SKM-1 (cell line): ENCODE data around the gene IFT74.
"Not testable (repeated sequence)": the region's sequence is repeated elsewhere in the genome, so short reads cannot be mapped to it uniquely, and the experiment has no call there.

Experiments used
- DNase-seq: peaks from one replicate; lab custom pipeline; 2025; ENCODE audit not compliant: unreplicated experiment; lab: John Stamatoyannopoulos, UW

Gene IFT74

DNA sequence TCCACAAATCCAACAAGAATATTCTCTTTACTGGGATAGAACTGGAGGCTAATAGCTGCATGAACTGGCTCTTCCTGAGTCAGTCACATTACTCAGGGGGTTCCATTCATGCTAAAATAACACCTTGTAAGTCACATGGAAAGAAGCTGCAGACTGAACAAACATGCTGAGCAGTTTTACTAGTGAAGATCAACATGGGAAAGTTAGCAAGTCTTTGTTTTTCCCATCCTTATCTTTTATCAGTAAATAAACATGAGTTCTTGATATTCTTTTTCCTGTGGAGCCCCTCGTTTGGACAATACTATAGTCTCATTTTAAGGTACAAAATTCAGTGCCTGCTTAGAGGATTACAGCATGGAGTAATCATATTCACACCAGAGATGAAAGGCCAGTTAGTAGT lies 109.1 kb downstream of the IFT74 start:
- no peak for DNase-seq

DNA sequence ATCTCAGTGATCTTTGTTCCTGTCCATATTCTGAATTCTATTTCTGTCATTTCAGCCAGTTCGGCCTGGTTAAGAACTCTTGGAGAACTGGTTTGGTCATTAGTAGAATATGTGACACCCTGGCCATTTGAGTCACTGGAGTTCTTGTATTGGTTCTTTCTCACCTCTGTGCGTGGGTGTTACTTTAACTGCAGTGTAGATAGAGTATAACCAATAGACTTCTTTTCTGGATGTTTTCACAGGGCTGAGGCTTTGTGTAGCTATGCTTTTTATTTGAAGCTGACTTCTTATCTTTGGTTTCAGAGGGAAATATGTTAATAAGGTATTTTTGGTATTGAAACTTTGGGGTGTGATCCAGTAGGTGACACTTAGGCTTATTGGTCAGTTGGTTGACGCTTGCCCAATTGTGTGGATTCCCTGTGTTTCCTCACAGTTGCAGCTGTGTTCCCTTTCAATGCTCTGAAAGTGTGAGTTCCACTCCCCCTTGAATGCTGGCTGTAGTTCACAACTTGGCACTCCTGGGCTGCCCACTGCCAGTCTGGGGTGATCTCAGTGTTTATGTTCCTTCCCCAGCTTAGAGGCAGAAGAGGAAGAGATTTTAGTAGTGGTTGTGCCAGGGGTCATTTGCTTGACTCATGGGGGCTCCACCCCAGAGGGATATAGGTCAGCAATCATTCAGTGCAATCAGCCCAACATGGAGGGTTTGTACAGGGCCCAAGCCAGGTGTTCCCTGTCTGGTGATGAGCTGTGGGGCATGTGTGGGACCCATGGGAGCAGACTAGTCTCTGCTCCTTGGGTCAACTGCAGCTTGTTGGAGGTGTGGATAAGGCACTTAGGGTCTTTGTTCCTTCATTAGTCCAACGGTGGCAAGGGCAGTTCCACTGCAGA lies 117.9 kb downstream of the IFT74 start:
- DNase-seq: no peak

DNA sequence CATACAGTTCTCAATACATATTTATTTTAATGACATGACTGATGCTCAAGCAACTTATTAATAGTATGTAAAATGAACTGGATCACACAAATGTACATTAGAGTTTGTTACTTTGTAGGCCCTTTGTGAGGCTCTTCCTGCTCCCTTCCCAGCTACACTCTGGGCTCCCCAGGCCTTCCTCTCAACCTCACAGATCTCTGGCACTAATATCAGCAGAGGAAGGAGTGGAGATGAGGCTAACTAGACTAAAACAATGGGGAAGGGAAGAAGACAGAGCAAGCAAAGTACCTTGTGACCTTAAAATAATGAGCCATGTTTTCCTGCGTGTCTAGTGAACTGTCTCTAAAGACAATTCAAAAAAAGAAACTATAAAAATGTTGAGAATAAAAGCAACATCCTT lies 122.5 kb downstream of the IFT74 start:
- DNase-seq: no peak

DNA sequence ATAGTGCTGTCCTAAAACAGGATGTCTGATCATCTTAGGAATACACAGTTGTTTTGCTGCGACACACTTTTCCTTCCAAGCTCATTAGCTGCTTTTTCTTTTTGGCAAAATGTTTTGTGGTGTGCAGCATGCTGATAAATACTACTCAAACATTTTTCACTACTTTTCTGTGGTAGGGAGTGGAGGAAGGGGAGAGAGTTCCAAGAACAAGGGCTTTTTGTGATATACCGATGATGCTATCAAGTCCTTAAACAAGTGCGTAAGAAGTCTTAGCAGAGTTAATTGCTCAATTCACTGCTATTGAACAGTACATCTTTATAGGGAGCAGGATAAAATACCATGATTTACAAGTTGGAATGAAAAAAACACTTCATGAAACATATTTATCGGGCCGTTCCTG lies 129.2 kb downstream of the IFT74 start:
- DNase-seq: no peak

DNA sequence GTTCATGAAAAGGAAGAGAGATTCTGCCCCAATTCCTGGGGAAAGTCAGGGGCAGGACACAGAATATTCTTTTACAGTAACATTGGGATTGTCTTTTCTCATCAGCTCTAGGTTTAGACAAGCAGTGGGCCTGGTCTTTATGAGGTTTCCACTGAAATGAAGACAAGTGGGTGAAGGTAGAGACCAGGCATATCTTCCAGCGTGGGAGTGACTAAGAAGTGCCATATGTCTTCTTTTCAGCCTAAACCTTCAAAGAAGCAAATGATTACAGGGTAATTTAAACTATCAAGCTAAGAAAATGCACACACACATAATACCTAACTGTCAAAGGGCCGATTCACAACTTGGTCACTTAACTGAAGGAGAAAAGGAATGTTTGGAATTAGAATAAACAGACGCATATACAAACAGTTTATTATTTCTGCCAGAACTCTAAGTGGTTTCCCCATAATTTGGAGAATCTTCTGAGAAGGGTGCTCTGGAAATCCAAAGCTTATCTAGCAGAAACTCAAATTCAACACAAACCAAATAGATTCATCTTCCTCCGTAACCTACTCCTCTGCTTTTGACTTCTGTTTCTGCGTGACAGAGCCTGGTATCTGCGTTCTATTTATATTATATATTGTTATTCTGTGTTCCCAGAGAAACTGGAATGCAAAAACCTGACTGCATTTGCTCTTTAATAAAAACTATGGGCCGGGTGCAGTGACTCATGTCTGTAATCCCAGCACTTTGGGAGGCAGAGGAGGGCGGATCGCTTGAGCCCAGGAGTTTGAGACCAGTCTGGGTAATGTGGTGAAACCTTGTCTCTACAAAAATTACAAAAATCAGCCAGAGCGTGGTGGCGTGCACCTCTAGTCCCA lies 130.8 kb downstream of the IFT74 start:
- no peak for DNase-seq

DNA sequence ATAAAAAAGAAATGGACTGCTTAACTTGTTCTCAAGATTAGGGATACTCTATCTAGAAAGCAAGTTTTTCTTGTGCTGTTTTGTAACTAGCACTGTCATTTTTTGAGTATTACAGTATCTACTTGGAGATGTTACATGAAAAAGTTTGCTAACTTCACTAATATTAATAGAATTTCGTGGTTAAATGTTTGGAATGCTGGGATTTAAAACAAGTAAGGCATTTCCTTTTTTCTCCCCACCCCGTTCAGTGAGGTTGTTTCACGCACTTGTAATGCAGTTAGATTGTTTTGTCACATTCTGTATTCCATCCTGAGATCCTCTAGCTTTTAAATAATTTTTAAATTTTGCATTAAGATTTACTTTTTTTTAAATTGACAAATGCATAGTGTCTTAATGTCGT lies 132.8 kb downstream of the IFT74 start:
- DNase-seq: no peak

DNA sequence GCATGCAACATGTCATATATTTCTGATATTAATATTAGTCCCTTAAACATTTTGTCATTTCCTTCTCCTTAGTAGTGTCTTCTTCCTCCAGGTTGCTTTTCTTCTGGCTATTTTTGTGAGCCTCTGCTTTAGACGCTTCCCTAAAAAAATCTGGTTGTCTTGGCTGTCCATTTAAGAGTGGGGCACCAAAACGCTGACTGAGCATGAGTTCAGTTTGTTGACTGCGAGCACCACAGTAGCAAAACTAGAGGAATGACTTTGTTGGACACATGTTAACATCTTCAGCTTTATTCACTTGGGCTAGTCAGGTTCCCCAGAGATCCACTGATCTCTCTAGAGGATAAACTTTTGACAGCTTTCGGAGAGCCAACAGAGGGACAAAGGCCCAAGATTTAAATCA lies 133.5 kb downstream of the IFT74 start:
- no peak for DNase-seq

DNA sequence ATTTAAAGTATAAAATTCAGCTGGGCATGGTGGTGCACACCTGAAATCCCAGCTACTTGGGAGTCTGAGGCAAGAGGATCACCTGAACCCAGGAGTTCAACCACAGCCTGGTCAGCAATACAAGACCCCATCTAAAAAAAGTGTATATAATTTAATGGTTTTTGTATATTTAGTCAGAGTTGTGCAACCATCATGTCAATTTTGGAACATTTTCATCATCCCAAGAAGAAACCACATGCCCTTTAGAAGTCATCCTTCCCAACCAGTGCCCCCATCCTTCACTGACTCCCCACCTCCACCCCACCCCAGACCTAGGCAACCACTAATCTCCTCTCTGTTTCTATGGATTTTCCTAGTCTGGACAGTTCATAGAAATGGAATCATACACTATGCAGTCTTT lies 134.0 kb downstream of the IFT74 start:
- DNase-seq: no peak

DNA sequence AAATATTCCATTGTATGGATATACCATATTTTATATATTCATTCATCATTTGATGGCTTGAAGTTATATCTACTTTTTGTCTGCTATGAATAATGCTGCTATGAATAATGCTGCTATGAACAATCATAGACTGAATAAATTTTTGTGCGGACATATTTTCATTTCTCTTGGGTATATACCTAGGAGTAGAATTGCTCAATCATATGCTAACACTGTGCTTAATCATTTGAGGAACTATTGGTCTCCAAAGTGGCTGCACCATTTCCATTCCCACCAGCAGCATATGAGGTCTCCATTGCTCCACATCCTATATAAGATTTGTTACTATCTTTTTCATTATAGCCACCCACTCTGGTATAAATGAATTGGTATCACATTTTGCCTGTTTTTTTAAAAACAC lies 134.5 kb downstream of the IFT74 start:
- no peak for DNase-seq

DNA sequence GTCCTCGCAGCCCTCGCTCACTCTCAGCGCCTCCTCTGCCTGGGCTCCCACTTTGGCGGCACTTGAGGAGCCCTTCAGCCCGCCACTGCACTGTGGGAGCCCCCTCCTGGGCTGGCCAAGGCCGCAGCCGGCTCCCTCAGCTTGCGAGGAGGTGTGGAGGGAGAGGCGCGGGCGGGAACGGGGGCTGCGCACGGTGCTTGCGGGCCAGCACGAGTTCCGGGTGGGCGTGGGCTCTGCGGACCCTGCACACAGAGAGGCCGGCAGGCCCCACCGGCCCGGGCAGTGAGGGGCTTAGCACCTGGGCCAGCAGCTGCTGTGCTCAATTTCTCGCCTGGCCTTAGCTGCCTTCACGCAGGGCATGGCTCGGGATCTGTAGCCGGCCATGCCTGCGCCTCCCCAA lies 136.3 kb downstream of the IFT74 start:
- not testable (repeated sequence) for DNase-seq

DNA sequence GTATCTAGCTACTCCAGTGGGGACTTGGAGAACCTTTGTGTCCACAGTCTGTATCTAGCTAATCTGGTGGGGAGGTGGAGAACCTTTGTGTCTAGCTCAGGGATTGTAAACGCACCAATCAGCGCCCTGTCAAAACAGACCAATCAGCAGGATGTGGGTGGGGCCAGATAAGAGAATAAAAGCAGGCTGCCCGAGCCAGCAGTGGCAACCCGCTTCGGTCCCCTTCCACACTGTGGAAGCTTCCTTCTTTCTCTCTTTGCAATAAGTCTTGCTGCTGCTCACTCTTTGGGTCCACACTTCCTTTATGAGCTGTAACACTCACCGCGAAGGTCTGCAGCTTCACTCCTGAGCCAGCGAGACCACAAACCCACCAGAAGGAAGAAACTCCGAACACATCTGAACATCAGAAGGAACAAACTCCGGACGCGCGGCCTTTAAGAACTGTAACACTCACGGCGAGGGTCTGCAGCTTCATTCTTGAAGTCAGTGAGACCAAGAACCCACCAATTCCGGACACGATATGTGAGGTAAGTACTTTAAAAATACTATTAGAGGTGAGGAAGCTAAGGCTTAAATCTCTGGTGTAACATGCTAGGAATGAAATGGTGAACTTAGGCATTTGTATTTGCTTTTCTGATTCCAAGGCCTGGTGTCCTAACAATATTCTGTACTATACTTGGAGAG lies 137.3 kb downstream of the IFT74 start:
- not testable (repeated sequence) for DNase-seq

DNA sequence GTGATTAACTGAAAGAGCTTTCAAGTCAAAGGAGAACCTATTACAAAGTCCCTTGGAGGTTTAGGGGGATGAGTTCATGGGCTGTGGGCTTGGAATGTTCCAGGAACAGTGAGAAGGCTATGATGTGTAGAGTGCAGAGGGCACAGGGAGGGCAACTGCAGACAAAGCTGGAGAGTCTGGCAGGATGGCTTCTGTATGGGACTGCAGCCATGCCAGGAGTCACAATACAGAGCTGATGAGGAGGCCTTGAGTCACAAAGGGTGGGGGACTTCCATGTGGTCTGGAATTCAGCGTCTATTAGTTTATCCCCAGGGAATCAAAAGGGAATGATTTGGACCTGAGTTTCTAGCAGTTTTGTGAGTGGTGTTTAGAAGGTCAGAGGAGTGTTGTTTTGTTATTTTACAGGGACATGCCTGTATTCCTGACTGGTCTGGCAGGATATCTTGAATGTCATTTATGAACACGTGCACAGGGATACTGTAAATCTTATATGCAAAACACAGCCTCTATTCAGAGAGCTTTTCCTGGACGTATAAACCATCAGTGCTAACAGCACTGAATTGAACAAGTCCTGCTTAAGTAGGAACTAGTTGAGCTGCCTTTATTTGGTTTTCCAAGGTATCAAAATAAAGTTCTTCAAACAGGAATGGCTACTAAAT lies 138.6 kb downstream of the IFT74 start:
- DNase-seq: no peak

DNA sequence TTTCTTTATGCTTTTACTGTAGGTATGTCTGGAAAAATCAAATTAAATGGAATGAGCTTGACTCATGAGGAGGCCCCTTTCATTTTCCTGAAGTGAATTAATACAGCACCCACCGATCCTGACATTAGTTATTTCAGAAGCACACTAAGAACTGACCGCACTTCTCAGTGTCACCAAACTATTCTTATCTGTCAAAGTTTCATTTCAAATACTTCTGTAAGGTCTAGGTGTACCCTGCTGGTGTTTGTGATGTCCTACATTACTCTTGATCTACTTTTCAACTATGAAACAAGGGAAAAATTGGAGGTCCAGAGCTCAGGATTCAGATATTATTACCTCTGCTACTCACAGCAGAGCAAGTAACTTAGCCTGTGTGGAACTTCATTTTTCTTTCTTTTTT lies 151.0 kb downstream of the IFT74 start:
- no peak for DNase-seq

DNA sequence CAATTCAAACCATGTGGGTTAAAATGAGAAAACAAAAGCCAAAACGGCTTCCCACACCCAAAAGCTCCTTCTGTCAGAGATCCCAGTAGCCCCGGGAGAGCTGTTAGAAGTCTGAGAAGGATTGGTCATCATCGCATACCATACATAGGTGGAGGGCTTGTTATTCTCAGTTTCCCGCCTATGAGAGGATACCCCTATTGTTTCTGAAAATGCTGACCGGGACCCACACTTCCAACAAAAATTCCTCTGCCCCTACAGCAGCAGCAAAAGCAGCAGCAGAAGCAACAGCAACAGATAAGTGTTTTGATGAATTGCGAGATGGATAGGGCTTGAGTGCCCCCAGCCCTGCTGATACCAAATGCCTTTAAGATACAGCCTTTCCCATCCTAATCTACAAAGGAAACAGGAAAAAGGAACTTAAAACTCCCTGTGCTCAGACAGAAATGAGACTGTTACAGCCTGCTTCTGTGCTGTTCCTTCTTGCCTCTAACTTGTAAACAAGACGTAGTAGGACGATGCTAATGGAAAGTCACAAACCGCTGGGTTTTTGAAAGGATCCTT lies 152.8 kb downstream of the IFT74 start, which contains the start of gene TEK:
Gene TEK, plus strand, starts transcription at position 245 of the 561 bp plus-strand sequence. CDS start 366 bp downstream, outside the sequence.
- no peak for DNase-seq

DNA sequence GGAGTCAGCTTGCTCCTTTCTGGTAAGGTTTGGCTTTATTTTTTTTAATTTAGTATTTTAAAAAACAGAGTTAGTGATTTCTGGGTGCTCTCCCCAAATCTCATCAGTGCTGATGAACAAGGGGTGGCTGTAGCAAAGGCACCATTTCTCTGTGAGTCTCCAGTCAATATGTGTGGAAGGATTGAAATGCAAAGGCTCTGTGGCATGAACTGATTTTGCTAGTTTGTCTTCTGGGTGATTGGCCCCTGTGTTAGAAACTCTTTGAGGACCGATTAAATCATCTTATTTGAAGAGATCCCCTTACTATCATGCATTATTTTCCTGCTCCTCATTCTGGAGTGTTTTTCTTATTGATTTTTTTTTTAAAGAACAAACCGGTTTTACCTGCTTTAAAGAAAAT lies 153.4 kb downstream of the IFT74 start:
- DNase-seq: no peak

DNA sequence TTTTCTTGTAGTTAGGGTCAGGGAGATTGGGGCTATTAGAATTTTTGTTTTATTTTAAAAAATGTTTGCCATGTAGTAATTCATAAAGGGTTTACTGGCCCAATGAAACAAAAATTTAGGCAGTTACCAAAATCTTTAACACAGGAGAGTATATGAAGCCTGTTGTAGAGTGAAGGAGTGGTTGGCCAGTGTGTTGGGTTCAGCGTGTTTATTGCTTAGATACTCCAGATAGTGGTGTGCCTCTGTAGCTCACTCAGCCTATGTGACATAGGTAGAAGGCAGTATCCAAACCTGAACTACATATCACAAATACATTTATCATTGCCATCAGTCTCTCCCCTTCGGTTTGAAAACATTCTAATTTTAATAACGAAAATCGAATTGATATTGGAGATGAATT lies 154.0 kb downstream of the IFT74 start:
- no peak for DNase-seq

DNA sequence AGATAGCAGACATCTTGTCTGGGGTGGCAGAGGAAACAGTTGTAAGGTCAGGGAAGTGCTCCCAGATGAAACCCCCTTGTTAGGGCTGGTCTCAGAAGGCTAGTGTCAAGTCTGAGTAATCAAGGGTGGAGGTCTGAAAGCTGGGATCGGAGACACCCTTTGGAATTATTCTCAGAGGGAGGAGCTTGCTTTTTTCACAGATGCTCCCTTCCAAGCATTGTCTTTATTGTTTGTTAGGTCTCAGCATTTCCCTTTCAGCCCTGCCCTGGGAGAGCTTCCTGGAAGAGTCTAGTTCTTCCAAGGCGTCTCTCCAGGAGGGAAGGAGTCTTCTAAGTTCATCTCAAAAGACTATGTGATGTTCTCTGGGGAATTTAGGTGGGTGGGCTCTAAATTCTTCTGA lies 156.0 kb downstream of the IFT74 start:
- DNase-seq: no peak
